GM15510 (cell line): ENCODE results near the gene TEX10.

Experiments used
- POLR2A ChIP-seq: IDR thresholded peaks from 3 replicates; pipeline ENCODE4 v1.6.1; 2011; ENCODE audit warnings: borderline replicate concordance; ENCODE audit not compliant: insufficient read length; ENCODE audit errors: extremely low read depth

The TEX10 gene

GRCh38 chr9:100352727-100353505 is at the start of gene TEX10:
Gene TEX10, minus strand, starts transcription at chr9:100352942. Its CDS starts 3,579 bp downstream, at chr9:100349363.
- TF ChIP-seq POLR2A, result peak; percentile 83

GRCh38 chr9:100401042-100401441 is 48.3 kb upstream of the TEX10 start:
- no peak for TF ChIP-seq POLR2A

- TF ChIP-seq POLR2A, result no peak
Observed at GRCh38 chr9:100397529-100398266, 45.0 kb upstream of the TEX10 start.

- TF ChIP-seq POLR2A, result no peak
Observed at GRCh38 chr9:100396769-100397168, 44.0 kb upstream of the TEX10 start.

- TF ChIP-seq POLR2A, result no peak
Observed at GRCh38 chr9:100394816-100395215, 42.1 kb upstream of the TEX10 start.

- no peak for TF ChIP-seq POLR2A
Observed at GRCh38 chr9:100394032-100394695, 41.4 kb upstream of the TEX10 start.

GRCh38 chr9:100379862-100380261 is 27.1 kb upstream of the TEX10 start:
- TF ChIP-seq POLR2A, result no peak

- no peak for TF ChIP-seq POLR2A
Observed at GRCh38 chr9:100377015-100377414, 24.3 kb upstream of the TEX10 start.

GRCh38 chr9:100375658-100376057 is 22.9 kb upstream of the TEX10 start:
- TF ChIP-seq POLR2A, result no peak

- no peak for TF ChIP-seq POLR2A
Observed at GRCh38 chr9:100372648-100373047, 19.9 kb upstream of the TEX10 start.

GRCh38 chr9:100370064-100370723 is 17.5 kb upstream of the TEX10 start:
- no peak for TF ChIP-seq POLR2A

GRCh38 chr9:100368672-100369071 is 15.9 kb upstream of the TEX10 start:
- TF ChIP-seq POLR2A, result no peak

GRCh38 chr9:100366121-100366520 is 13.4 kb upstream of the TEX10 start:
- TF ChIP-seq POLR2A, result no peak

- TF ChIP-seq POLR2A, result no peak
Observed at GRCh38 chr9:100364013-100364412, 11.3 kb upstream of the TEX10 start.

GRCh38 chr9:100359057-100359456 is 6.3 kb upstream of the TEX10 start:
- no peak for TF ChIP-seq POLR2A
